Spleen (tissue), 11 donors: ENCODE measurements around the gene NR3C2. TPM values are rescaled to one million over a fixed set of nuclear protein-coding genes. Genes with fewer than 3 reads are reported as not detected.
"Not testable (repeated sequence)": the region's sequence is repeated elsewhere in the genome, so short reads cannot be mapped to it uniquely, and the experiment has no call there.

ENCODE experiments used
- DNase-seq: peaks from one replicate; pipeline ENCODE4 v3.0.0-alpha.2; 2020
- H3K27ac ChIP-seq, 8 donors: fragments of 200-600 bp; sonication (generic) in 7 of 8; 1 replicate in 4 of 8; 2 replicates in 4 of 8; pipeline versions ENCODE4 v1.5.0 to v1.8.0; 2016 to 2021; ENCODE audit warnings: inconsistent platforms in 4 of 8, mild to moderate bottlenecking in 4 of 8, moderate library complexity in 1 of 8
- H3K27me3 ChIP-seq, 7 donors: fragments of 200-600 bp; sonication (generic) in 6 of 7; replicated peaks in 1 of 7; 1 replicate in 4 of 7; 2 replicates in 3 of 7; pipeline versions ENCODE4 v1.5.0 to v1.8.0; 2016 to 2021; ENCODE audit warnings: inconsistent platforms in 3 of 7, mild to moderate bottlenecking in 1 of 7
- H3K36me3 ChIP-seq, 6 donors: fragments of 200-600 bp; sonication (generic) in 5 of 6; 1 replicate in 4 of 6; 2 replicates in 2 of 6; pipeline versions ENCODE4 v1.5.0 to v1.8.0; 2016 to 2021; ENCODE audit warnings: inconsistent platforms in 2 of 6
- H3K4me1 ChIP-seq, 6 donors: fragments of 200-600 bp; sonication (generic) in 5 of 6; 1 replicate in 3 of 6; 2 replicates in 3 of 6; pipeline versions ENCODE4 v1.5.0 to v1.8.0; 2016 to 2021; ENCODE audit warnings: inconsistent platforms in 3 of 6
- H3K4me3 ChIP-seq, 8 donors: fragments of 200-600 bp; sonication (generic) in 7 of 8; 1 replicate in 4 of 8; 2 replicates in 4 of 8; pipeline versions ENCODE4 v1.5.0 to v1.8.0; 2016 to 2021; ENCODE audit warnings: inconsistent platforms in 4 of 8, mild to moderate bottlenecking in 4 of 8, moderate library complexity in 2 of 8
- H3K9me3 ChIP-seq, 8 donors: fragments of 200-600 bp; sonication (generic) in 7 of 8; 1 replicate in 4 of 8; 2 replicates in 4 of 8; pipeline versions ENCODE4 v1.5.0 to v1.8.0; 2016 to 2021; ENCODE audit warnings: inconsistent platforms in 4 of 8
- CTCF ChIP-seq, 11 experiments: fragments of 200-600 bp in 7 of 11; fragments of 450-650 bp in 4 of 11; sonication (generic) in 4 of 11; IDR thresholded peaks in 8 of 11; conservative IDR thresholded peaks in 3 of 11; 1 replicate in 7 of 11; 2 replicates in 4 of 11; pipeline versions ENCODE4 v1.4.0 to v1.8.0; 2016 to 2021; ENCODE audit warnings: antibody characterized with exemption in 11 of 11, inconsistent platforms in 4 of 11, mild to moderate bottlenecking in 1 of 11
- POLR2A ChIP-seq, 3 donors: fragments of 450-650 bp; IDR thresholded peaks; one replicate each; pipeline ENCODE4 v1.5.1; 2017; ENCODE audit warnings: antibody characterized with exemption in 3 of 3, mild to moderate bottlenecking in 1 of 3
- POLR2AphosphoS5 ChIP-seq, 3 donors: sonication (generic); formaldehyde crosslinking; IDR thresholded peaks; one replicate each; pipeline ENCODE4 v1.5.1; 2017; ENCODE audit warnings: antibody characterized with exemption in 3 of 3
- WGBS, 5 donors: extraction: QIAGEN DNeasy Blood & Tissue Kit in 3 of 5; methylation state at CpG; one replicate each; pipeline versions ENCODE4 v1.1.5 to v1.1.7; 2013 to 2018; 5-methylcytosine and 5-hydroxymethylcytosine counted together
- intact Hi-C: fragments of 100-400 bp; cut with DNase I; formaldehyde crosslinking; loops from one replicate; pipeline ENCODE4 v1.15.0; 2023; ENCODE audit warnings: low total_unique reads
- polyA plus RNA-seq, 3 donors: library from polyadenylated mRNA; stranded (reverse); fragments of 200-250 nt; gene quantifications; one replicate each; pipeline ENCODE4 v1.2.1, GENCODE V29; 2013
- total RNA-seq, 7 donors: library from RNA; depleted of rRNA in 3 of 7; stranded (reverse); fragments of >200 nt in 3 of 7; fragmentation: NEBNext Ultra II Directional in 4 of 7; extraction: Animal tissue kit (Norgen Biotek cat#: 25700) in 4 of 7; gene quantifications; one replicate each; pipeline versions ENCODE4 v1.1.0 to v1.2.1, GENCODE V29; 2016 to 2021
- donor health status: healthy with polysubstance abuse.
- donor health status: DM: no; HTN: no; CAD: no; lungs with moderate emphysema.
- donor health status: DM: no; HTN: no; CAD: no.
- donor health status: Bipolar disorder and iron deficiency.
- donor health status: healthy.
- donor health status: DM: no; HTN: no; CAD: no.
- donor health status: DM: yes; HTN: yes; CAD: no.

The NR3C2 gene
- total and polyA plus RNA-seq, 10 donors: 1.2 to 25.9 (median 16.2) TPM

DNA sequence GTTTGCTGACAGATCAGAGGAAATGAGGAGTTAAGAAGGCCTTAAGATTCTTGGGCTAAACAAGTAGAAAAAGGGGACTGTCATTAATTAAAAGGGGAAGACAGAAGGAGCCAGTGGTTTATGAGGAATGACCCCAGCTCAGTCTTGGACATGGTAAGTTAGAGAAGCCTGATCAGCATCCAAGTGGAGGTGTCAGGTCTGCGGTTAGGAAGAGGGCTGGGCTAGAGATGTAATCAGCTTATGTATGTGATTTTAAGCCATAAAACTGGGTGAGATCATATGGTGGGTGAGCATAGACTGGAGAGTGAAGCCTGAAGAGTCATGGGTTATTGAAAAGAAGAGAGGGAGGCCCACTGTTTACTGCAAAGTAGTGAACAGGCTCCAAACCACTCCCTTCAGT, 246.1 kb downstream of the NR3C2 start:
- no peak overlapping the region for H3K27ac ChIP-seq
- DNase-seq: no peak
- no peak for TF ChIP-seq POLR2AphosphoS5 (IDR thresholded peaks at IDR 0.05)
- TF ChIP-seq CTCF (IDR thresholded peaks at IDR 0.05 in 8 of 11, conservative IDR thresholded peaks at IDR 0.05 in 3 of 11): no peak
- no peak for TF ChIP-seq POLR2A (IDR thresholded peaks at IDR 0.05)
- intact Hi-C loops: no loop called here
- H3K36me3 ChIP-seq: peaks cover 0 to 32% (median 13%) of the 10 kb centered on the region in 6 donors
- WGBS, 5 donors: 42 to 83% (median 63%) methylated on average over 1 of the region's 1 CpG
- no peaks in the 10 kb centered on the region for H3K4me1 ChIP-seq
- H3K9me3 ChIP-seq: no peaks in the 10 kb centered on the region
- H3K4me3 ChIP-seq: no peak overlapping the region
- H3K27me3 ChIP-seq: no peaks in the 10 kb centered on the region

DNA sequence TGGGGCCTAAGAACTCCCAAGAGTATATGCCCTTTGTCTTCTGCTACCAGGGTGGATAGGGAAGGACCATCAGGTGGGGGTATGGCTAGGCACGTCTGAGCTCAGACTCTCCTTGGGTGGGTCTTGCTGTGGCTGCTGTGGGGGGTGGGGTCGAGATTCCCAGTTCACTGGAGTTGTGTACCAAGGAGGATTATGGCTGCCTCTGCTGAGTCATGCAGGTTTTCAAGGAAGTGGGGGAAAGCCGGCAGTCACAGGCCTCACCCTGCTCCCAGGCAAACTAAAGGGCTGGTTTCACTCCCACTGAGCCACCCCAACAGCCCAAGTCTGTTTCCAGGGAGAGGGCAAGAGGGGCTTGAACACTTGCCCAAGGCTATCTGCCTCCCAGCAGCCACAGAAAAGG, 249.7 kb downstream of the NR3C2 start:
- H3K4me3 ChIP-seq: no peak overlapping the region
- TF ChIP-seq CTCF (IDR thresholded peaks at IDR 0.05 in 8 of 11, conservative IDR thresholded peaks at IDR 0.05 in 3 of 11) (no peak), POLR2A (IDR thresholded peaks at IDR 0.05) (no peak), POLR2AphosphoS5 (IDR thresholded peaks at IDR 0.05) (no peak)
- WGBS, 5 donors: 69 to 88% (median 82%) methylated on average over 2 to 3 of the region's 3 CpGs
- no peak for DNase-seq
- H3K9me3 ChIP-seq: no peaks in the 10 kb centered on the region
- intact Hi-C loops: no loop called here
- H3K27ac ChIP-seq: no peak overlapping the region
- no peaks in the 10 kb centered on the region for H3K27me3 ChIP-seq
- peaks cover 0 to 32% (median 13%) of the 10 kb centered on the region in 6 donors for H3K36me3 ChIP-seq
- no peaks in the 10 kb centered on the region for H3K4me1 ChIP-seq

DNA sequence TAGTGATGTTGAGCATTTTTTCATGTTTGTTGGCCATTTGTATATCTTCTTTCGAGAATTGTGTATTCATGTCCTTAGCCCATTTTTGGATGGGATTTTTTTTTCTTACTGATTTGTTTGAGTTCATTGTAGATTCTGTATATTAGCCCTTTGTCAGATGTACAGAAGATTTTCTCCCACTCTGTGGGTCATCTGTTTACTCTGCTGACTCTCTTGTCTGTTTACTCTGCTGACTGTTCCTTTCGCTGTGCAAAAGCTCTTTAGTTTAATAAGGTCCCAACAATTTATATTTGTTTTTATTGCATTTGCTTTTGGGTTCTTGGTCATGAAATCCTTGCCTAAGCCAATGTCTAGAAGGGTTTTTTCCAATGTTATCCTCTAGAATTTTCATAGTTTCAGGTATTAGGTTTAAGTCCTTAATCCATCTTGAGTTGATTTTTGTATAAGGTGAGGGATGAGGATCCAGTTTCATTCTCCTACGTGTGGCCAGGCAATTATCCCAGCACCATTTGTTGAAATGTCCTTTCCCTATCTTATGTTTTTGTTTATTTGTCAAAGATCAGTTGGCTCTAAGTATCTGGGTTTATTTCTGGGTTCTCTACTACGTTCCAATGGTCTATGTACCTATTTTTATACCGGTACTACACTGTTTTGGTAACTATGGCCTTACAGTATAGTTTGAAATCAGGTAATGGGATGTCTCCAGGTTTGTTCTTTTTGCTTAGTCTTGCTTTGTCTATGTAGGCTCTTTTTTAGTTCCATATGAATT, 254.6 kb downstream of the NR3C2 start:
- intact Hi-C loops, H3K27ac ChIP-seq, H3K4me3 ChIP-seq, H3K27me3 ChIP-seq, H3K4me1 ChIP-seq, DNase-seq: not testable (repeated sequence)
- Histone ChIP-seq H3K36me3 (peaks cover 0 to 14% (median 1%) of the 10 kb centered on the region in 6 donors), H3K9me3 (peaks cover 0 to 11% (median 4%) of the 10 kb centered on the region in 8 donors)
- WGBS, 5 donors: 85 to 93% (median 90%) methylated on average over 5 of the region's 5 CpGs

DNA sequence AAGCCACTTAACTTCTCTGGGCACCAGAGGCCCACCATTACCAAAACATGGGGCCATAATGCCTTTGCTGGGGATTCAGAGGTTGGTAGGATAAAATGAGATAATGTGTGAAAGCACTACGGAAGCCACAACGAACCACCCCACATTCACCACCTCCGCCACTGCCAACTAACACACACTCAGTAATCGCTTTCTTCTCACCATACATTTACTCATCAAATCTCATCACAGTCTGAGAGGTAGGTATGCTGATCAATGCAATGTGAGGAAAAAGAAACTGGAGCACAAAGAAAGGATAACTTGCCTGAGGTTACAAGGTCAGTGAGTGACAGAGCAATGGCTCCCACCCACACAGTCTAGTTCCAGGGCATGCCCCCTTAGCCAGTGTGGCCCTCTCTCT, 257.3 kb downstream of the NR3C2 start:
- no peak overlapping the region for H3K4me3 ChIP-seq
- H3K27ac ChIP-seq: no peak overlapping the region
- no peak for DNase-seq
- H3K27me3 ChIP-seq: no peaks in the 10 kb centered on the region
- 91 to 98% (median 94%) methylated on average over 4 of the region's 4 CpGs for WGBS, 5 donors
- intact Hi-C loops: no loop called here
- H3K9me3 ChIP-seq: peaks cover 0 to 11% (median 4%) of the 10 kb centered on the region in 8 donors
- no peaks in the 10 kb centered on the region for H3K4me1 ChIP-seq
- no peak for TF ChIP-seq CTCF (IDR thresholded peaks at IDR 0.05 in 8 of 11, conservative IDR thresholded peaks at IDR 0.05 in 3 of 11)
- no peak for TF ChIP-seq POLR2AphosphoS5 (IDR thresholded peaks at IDR 0.05)
- H3K36me3 ChIP-seq: peaks cover 0 to 5% (median 0%) of the 10 kb centered on the region in 6 donors
